Activated gamma-delta T cell treated with Interleukin-2 at 50 U/mL for 16 hours (primary cell): Measurements from ENCODE around the gene CMTM8.
"Not testable (repeated sequence)": the region's sequence is repeated elsewhere in the genome, so short reads cannot be mapped to it uniquely, and the experiment has no call there.

Source experiments
- DNase-seq: peaks from one replicate; pipeline ENCODE4 v3.0.0-alpha.2; 2020

The CMTM8 gene, protein sequence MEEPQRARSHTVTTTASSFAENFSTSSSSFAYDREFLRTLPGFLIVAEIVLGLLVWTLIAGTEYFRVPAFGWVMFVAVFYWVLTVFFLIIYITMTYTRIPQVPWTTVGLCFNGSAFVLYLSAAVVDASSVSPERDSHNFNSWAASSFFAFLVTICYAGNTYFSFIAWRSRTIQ

DNA sequence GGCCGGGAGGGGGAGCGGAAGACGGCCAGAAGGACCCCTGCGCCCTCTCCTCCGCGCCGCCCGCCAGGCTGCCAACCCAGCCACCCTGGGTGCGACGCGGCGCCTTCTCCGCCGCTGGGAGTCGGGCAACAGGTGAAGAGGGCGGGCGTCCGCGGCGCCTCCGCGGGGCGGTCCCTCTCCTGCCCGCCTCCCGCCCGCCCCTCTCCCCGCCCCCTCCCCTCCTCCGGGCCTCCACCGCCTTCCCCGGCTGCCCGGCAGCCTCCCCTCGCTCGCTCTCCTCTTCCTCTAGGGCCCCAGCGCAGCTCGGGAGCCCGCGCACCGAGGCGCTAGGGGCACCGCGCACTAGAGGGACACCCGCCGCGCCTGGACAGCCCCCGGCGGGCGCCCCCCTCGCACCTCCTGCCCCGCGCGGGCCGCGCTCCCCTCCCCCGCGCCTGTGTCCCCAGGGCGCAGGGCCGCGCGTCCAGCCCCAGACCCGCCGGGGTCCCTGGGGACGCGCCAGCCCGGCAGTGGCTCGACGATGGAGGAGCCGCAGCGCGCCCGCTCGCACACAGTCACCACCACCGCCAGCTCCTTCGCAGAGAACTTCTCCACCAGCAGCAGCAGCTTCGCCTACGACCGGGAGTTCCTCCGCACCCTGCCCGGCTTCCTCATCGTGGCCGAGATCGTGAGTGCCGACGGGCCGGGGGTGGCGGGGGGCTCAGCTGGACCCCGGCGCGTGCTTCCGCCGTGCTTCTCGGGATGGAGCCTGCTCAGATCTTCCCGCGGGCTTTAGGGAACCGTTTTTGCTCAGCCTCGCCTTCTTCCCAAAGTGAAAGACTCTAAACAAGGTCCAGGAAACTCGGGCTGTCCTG lies at the start of gene CMTM8:
TSS of gene CMTM8 (plus strand) at position 228 of the 854 bp plus-strand sequence. CDS start at position 521, 293 bp downstream.
- DNase-seq, result peak; percentile 38

DNA sequence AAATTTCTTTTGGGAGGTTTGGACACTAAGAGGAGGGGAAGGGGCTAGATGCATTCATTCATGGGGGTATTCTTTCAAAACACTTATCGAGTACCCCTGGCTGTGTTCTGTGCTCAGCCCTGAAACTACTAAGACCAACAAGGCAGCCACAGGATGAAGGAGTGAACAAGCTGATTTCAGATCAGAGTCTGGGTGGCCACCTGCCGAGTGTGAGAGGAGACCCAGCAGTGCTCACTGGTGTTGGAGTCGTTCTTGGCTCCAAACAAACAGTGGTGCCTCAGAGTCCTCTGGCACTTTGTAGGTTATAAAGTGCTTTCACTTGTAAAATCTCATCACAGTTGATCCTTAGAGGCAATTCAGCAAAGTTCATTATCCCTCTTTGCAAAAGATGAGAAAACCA lies 48.8 kb upstream of the CMTM8 start:
- no peak for DNase-seq

DNA sequence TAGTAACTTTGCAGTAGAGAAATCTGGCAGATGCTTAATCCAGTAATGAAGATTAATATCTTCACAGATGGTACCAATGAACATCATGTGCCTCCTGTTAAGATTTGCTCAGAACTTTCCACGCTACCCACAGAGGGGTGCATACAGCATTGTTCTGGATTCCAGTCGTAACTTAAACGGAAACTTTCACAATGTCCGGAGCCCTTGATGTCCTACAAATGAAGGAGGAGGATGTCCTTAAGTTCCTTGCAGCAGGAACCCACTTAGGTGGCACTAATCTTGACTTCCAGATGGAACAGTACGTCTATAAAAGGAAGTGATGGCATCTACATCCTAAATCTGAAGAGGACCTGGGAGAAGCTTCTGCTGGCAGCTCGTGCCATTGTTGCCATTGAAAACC lies 47.9 kb upstream of the CMTM8 start:
- DNase-seq, result not testable (repeated sequence)

DNA sequence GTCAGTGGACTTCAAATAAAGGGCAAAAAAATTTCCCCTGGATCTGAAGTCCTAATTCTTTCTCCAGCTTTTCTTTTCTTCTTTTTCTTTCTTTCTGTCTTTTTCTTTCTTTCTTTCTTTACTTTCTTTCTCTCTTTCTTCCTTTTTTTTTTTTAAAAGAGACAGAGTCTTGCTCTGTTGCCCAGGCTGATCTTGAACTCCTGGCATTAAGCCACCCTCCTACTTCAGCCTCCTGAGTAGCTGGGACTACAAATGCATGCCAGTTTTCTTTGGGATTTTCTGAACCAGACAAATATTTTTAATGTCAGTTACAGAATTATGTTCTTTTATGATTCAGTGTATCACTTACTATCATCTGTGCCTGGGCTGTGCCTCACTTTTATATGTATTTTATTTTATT lies 45.4 kb upstream of the CMTM8 start:
- DNase-seq, result no peak

DNA sequence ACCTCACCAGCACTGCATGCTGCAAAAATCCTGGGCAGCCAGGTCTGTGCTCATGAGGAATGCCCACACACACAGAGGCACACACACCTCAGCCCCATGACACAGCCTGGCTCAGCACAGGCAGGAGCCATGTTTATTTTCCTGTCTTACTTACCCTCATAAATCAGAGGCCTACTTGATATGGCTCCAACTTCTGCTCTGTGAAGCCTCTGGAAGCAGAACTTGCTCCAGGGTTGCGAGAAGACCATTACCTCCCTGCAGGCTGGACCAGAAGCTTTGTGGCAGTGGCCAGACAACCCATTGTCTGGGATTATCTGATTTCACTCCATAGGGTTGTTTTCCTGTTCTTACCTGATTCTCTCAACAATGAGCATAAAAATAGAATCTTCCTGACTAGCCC lies 43.8 kb upstream of the CMTM8 start:
- no peak for DNase-seq

DNA sequence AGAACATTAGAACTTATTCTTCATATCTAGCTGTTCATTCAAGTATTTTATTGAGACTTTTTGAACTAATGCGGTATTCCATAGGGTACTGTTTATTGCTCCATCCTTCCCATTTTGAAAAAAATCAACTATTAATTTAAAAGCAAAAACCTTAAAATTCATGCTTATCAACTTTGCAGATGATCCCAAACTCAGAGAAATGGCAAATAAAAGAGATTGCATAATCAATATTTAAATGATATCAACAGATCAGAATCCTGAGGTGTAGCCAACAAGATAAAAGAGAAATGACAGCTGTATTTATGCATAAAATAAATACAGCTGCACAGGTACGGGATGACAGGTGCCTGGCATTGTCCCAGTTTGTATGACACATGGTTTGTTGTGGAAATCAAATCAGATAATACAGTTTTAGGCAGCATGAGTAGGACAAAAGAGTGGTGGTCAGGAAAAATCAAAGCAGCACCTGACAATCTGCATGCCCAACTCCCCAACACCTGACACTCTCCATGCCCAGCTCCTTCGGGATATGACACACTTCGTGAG lies 42.4 kb upstream of the CMTM8 start:
- DNase-seq, result no peak

DNA sequence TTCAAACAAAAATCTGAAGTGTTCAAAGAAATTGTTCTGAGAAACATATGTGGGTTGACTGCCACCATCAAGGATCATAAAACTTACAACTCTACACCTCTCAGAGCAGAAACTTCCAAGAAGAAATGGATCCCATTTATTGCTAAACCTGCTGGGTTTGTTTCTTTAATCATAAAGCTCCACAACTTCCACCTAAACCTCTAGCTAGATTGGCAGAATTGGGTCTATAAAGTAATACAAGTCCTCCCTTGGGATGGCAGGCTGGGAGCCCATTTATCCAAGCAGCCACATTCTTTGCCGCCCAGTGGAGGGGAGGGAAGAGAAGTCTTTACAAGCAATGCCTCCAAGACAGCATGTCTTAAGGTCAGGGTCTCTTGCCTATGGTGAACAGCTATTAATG lies 40.5 kb upstream of the CMTM8 start:
- no peak for DNase-seq

DNA sequence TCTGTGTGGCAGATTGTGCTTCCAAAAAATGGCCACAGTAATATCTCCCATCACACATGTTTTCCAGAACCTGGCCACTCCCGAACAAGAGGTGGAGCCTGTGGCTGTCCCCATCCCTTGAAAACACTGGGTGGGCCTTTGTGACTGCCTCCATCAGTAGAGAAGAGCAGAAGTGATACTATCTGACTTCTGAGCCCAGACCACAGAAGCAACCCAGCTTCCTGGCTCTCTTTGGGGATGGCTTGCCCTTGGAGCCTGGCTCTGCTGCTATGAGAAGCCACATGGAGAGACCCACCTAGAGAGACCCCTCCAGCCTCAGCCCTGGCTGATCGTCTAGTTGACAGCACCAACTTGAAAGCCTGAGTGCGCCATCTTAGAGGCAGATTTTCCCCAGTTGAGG lies 39.8 kb upstream of the CMTM8 start:
- no peak for DNase-seq

DNA sequence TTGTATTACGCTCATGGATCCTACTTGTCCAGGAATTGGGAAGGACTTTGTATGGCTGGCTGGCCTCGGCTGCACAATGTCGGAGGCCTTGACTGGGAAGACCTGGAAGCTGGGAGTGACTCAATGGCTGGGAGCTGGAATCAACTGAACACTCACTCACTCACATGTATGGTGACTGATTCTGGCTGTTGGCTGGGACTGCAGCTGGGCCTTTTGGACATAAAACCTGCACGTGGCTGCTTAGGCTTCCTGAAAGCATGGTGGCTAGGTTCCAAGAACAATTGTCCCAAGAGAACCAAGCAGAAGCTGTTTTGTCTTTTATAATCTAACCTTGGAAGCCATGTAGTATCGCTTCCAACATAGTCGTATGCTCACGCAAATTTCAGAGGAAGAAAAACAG lies 38.0 kb upstream of the CMTM8 start:
- no peak for DNase-seq

DNA sequence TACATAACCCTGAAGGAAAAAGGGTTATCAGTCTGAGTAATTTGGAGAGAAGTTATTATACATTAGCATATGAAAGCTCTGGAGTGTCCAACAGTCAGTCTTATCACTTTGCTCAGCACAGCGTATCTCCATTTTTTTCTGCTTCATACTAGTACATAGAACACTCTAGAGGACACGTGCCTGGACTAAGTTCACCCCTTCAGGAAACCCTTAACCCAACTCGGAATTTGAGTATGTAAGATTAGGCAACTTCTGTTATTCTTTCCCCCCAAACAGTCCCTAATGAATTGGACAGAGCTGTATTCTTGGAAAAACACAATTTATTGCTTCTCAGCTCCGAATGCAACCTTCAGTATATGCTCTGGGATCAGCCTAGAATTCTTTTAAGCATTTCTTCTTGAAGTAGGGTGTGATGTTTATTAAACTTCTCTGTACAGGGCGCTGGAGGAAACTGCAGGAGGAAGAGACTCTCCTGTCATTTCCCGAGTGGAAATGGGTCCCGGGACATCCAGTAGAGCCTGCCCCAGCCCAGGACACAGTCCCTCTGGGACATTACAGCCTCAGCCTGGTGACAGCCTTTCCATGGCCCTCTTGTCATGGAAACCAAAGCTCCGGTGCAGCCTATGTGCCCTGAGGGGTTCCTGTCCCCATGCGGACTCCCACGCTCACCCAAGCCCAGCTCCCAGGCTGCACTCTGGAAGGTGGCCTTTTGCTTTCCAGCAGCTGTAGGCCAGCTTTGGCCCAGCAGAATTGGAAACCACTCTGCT lies 37.3 kb upstream of the CMTM8 start:
- DNase-seq, result no peak

DNA sequence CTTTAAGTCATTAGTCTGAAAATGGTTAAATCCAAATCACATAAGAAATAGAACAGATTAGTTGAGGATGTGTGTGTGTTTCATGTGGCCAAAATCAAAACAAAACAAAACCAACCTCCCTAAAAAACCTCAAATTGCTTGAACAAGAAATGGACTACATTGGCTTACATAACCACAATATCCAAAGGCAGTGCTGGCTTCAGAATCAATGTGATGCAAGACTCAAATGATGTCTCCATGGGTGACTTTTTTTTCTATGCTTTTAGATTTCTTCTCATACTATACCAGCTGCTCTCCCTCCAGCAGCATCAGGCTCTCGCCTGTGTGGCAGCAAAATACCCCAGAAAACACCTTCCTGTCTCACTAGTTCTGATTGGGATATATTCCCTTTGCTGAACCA lies 36.0 kb upstream of the CMTM8 start:
- DNase-seq, result no peak

DNA sequence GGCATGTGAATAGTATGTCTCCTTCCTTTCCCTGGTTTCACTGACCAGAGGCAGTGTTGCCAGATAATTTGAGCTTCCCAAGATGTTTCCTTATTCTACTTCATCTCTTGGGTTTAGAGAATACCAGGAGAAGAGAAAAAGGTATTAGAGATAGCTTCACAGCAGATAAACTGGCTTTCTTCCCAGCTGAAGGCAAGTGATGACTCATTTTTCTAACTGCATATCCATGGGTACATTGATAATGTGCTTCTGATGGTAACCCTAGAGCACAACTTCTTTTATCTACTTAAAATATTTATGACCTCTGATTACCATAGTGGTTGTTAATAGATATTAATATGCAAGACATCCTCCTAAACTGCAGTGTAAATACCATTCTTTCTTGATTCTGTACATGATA lies 34.6 kb upstream of the CMTM8 start:
- no peak for DNase-seq

DNA sequence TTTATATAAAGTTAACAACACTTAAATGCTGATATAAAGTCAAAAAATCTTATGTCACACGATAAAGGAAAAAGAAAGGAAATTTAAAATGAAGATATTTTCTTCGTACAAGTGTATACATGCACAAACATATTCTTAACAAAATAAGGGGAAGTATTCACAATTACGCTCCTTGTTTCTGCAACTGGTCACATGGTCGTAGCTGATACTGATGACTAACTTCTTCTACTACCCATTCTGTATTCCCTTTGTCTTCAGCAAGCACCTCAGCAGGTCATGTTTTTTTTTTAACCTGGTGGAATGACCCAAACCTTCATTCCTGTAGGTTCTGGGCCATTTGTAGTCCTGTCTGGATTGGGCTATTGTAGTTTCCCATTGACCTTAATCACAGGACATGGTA lies 30.0 kb upstream of the CMTM8 start:
- DNase-seq, result no peak

DNA sequence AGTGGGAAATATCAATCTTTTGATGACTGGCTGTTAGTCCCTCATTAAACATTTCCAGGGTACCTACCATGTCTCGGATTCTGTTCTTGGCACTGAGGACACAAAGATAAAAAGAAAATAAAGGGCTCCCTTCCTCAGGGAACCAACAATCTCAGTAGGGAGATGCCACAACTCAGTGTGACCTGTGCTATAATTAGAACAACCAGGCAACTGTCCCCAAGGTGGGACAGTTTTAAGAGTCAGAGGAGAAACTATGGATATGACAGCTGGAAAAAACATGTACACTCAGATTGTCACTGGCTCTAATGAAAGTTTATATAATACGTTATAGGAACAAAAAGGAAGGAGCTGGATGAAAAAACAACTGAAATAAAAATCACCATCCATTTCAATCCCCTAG lies 23.3 kb upstream of the CMTM8 start:
- no peak for DNase-seq

DNA sequence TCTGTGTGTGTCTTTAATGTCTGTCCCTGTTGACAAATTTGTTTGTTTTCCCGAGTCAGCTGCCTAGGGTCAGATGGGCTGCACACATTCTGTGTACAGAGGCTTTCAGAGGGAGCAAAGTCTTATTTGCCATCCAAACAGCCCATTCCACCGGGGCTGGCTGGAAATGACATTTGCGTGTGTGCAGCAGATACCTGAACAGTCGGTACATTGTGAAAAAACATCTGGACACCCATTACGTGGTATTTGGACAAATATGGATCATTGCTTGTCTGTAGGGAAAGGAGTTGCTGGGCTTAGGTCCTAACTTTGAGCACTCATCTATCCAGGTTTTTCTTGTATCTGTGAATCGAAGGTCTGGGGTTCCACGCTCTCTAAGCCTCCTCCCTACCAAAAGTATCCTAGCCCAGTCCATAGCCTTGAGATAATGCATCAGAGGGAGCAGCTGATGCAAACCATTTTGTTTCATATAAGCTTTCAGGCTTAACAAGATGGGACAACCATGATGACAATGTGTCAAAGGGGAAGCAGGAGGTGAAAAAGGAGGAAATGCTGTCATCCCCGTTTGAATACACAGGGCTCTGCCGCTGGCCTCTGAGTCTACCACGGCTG lies 22.2 kb upstream of the CMTM8 start:
- no peak for DNase-seq

DNA sequence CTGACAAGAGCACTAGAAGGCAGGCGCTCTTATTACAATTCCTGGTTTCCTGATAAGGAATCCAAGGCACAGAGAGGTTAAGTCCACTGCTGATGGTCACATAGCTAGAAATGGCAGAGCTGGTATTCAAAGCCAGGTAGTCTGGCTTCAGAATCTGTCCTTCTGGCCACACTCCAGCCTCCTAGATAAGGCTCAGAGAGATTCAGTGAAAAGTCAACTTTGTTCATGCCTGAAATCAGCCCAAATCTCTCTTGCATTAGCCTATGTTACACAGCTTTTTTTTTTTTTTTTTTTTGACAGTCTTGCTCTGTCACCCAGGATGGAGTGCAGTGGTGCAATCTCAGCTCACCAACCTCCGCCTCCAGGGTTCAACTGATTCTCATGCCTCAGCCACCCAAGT lies 21.1 kb upstream of the CMTM8 start:
- DNase-seq, result no peak

DNA sequence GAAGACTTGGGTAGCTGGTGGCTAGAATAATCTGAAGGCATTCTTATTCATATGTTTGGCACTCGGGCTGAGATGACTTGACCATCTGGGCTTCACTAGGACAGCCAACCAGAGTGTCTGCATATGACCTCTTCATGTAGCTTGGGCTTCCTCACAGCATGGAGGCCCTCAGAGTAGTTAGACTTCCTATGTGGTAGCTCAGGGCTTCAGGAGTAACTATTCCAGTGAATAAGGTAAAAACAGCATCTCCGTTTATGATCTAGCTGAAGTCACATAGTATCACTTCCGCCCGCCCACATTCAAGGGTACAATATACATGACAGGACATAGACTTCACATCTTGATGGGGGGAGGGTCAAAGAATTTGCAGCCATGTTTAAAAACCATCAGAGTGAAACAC lies 18.9 kb upstream of the CMTM8 start:
- DNase-seq, result no peak

DNA sequence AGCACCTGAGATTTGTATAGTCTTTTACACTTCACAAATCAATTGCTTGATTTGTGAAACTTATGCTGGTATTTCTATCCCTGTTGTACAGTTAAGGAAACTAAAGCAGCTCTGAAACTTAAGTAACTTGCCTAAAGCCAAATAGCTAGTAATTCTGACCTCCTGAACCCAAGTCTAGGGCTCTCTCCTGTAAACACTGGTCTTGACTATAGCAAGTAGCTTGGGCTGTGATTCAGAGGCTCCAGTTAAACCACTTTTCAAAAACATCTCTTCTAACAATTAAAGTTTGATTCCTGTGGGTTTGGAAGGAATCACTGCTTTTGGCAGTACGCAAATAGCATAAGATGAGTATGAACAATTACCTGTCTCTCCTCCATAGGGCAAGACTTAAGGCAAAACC lies 18.5 kb upstream of the CMTM8 start:
- DNase-seq, result no peak

DNA sequence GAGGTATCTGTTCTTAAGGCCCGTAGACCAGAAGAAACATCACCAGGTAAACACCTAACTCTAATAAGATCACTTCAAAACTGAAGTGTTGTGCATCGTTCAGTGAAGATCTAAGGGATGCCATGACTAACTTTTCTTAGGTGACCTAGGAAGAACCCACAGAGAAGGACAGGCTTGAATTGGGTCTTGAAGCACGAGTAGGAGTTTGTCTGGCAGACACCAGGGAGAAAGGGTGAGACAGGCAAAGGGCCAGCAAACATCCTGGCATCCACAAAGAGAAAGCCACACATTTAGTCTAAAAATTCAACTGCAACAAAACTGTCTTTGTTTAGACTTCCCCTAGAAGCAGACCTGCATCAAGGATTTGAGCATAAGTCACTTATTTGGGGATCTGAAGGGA lies 15.5 kb upstream of the CMTM8 start:
- DNase-seq, result no peak

DNA sequence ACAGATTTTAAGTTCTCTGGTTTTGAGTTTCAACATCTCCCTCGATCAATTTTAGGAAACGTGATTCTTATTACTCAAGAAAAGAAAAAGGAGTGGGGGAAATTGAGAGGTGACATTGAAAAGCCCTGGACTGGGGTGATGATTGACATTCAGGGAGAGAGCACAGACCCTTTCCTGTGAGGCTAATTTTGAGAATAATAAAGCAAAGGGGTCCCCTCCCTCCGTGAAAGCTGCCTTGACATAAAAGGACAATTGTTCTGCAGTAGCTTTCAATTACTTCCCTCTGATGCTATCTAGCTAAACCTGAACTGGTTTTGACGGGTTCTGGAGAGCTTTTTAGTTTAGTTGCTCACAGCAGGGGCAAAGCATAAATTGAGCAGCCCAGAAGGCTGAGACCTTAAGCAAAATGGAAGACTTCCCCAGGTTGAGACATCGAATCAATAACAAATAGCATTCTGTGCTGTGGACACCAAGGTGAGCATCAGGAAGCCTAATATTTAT lies 14.4 kb upstream of the CMTM8 start:
- DNase-seq, result no peak

DNA sequence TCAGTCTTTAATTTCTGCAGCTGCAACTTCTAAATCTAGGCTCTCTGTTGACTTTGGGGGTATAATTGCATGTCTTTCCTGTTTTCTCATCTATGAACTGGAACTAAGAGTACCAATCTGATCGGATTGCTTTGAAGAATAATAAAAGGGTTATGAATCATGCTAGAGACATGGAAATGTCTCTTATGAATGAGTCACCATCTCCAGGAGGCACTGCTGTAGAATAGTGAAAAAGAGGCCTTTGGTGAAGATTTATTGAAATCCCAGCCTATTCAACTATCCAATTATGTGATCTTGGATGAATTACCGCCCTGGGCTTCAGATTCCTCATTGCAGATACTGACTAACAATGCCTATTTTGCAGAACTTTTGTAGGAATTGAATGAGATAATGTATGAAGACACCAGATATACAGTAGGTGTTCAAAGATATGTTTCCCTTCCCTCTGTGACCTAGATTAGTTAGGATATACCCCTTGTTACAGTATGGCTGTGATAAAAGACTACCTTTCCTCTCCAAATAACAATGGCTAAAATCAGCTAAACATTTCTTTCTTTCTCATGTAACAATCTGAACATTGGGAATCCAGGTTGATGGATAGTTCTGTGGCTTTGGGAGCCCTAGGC lies 11.5 kb upstream of the CMTM8 start:
- no peak for DNase-seq

DNA sequence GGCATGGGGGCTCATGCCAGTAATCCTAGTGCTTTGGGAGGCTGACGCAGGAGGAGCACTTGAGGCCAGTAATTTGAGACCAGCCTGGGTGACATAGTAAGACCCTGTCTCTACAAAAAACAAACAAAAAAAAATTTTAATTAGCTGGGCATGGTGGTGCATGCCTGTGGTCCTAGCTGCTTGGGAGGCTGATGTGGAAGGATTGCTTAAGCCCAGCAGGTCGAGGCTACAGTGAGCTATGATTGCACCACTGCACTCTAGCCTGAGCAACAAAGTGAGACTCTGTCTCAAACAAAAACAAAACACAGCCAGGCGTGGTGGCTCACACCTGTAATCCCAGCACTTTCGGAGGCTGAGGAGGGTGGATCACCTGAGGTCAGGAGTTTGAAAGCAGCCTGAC lies 9.7 kb upstream of the CMTM8 start:
- not testable (repeated sequence) for DNase-seq

DNA sequence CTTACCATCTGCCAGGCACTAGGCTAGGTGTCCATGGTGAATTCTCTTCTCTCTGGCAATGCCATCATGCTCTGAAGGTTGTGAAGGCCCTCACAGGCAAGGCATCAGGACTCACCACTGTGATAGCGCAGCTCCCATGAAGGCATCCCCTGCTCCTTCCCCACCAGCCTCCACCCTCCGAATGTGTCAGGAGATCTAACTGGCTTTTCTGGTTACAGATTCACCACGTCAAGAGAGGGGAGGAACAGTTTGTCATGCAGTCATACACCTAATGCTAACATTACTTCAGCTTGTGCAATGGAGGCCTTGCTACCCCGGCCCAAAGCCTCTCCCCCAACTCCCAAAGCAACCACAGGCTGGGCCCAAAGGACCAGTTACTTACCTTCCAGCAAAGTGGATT lies 8.9 kb upstream of the CMTM8 start:
- DNase-seq, result no peak
